ENCODE data around the gene ABHD8.

The ABHD8 gene

DNA sequence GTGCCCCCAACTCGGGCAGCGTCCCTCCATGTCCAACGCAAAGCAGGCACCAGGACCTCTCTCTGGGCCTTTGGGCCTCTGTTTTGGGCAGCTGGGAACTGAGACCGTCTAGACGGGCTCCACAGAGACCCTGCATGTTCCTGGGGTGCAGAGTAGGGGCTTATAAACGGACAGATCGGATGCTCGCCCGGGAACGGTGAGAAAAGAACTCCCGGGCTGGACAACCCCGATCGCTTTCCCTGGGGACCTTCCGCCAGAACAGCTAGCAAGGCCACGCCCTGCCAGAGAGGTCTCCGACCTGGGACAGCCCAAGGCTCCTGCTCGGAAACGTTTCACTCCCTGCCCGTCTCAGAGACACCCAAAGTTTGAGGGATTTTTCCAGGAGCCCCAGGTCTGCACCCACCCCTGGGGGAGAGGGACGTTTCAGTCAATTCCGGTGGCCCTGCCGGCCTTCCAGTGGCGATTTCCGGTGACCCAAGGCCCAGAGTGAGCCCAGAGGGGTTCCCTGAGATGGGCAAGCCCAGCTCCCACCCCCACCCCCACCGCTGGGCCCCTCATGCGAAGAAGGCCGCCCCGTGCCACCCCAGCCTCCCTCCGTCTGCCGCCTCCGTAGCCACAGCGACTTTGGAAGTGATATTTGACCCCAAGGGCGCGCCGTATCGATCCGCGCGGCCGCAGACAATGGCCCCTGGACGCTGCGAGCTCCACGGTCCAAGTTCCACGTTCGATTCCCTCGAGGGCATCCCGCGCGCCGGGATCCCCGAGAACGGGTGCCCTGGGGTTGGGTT lies 59.2 kb downstream of the ABHD8 start:
- peak; percentile 42 for DNase-seq (ENCODE audit: low read depth)
- TF ChIP-seq, protein P1, sequence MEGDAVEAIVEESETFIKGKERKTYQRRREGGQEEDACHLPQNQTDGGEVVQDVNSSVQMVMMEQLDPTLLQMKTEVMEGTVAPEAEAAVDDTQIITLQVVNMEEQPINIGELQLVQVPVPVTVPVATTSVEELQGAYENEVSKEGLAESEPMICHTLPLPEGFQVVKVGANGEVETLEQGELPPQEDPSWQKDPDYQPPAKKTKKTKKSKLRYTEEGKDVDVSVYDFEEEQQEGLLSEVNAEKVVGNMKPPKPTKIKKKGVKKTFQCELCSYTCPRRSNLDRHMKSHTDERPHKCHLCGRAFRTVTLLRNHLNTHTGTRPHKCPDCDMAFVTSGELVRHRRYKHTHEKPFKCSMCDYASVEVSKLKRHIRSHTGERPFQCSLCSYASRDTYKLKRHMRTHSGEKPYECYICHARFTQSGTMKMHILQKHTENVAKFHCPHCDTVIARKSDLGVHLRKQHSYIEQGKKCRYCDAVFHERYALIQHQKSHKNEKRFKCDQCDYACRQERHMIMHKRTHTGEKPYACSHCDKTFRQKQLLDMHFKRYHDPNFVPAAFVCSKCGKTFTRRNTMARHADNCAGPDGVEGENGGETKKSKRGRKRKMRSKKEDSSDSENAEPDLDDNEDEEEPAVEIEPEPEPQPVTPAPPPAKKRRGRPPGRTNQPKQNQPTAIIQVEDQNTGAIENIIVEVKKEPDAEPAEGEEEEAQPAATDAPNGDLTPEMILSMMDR (IDR thresholded peaks at IDR 0.05; ENCODE audit: low read length, missing control alignments): no peak
- peak overlapping the region; percentile 89 for H3K4me3 ChIP-seq (replicated peaks; ENCODE audit: low read depth, low read length)

- DNase-seq (ENCODE audit: low read depth): no peak
- TF ChIP-seq, protein P1 (IDR thresholded peaks at IDR 0.05; ENCODE audit: low read length, missing control alignments): no peak
- H3K4me3 ChIP-seq (replicated peaks; ENCODE audit: low read depth, low read length): peak overlapping the region; percentile 89
Measured at GRCh38 chr19:17243211-17243829, 59.9 kb downstream of the ABHD8 start.

DNA sequence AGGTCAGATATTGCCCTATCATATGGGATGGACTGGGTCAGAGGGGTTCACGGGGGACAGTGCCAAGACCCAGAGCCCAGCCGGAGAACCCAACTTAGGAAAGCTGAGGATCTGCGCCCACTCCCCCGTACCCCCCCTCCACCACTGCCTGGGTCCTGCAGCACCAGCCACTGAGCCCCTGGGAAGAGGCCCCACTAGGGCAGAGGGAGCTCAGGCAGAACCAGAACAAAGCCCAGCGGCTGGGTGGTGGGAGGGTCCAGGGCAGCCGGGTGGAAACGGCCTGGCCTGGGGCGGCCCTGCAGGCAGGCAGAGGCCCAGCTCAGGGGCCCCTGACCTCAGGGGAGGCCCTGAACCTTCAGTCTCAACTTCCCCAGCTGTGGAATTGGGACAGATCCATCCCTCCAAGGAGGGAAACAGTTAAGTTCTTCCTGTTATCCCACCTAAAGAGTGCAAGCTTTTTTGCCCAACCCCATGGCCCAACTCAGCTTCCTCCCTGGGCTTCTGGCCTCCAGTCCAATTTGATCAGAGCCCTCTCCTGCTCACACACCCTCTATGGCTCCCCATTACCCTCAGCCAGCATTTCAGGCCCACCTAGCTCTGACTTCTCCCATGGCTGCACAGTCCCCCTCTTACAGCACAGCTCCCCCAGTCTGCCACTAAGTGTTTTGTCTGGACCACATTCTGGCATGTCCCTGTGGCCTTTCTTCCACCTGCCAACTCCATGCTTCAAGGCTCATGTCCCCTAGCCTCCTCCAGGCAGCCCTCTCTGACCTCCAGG lies 60.6 kb downstream of the ABHD8 start:
- H3K4me3 ChIP-seq (replicated peaks; ENCODE audit: low read depth, low read length): peak overlapping the region; percentile 89
- TF ChIP-seq, protein P1 (IDR thresholded peaks at IDR 0.05; ENCODE audit: low read length, missing control alignments): no peak
- no peak for DNase-seq (ENCODE audit: low read depth)
